ENCODE measurements around the gene STON2. TPM values are rescaled to one million over a fixed set of nuclear protein-coding genes. Genes with fewer than 3 reads are reported as not detected.

Gene STON2
- total and polyA plus RNA-seq, 8 donors = 8.4 to 46.7 (median 12.3) TPM

- no peak for TF ChIP-seq CTCF (IDR thresholded peaks at IDR 0.05)
- Histone ChIP-seq H3K4me1 (peaks cover 5 to 15% of the 10 kb centered on the region in 2 donors), H3K9me3 (no peaks in the 10 kb centered on the region), H3K27ac (peak overlapping the region; percentile 61 to 83), H3K4me3 (no peak overlapping the region), H3K36me3 (no peaks in the 10 kb centered on the region), H3K27me3 (peaks cover 0 to 61% of the 10 kb centered on the region in 2 donors)
- intact Hi-C loops (cut with DNase I) = no loop called here
- ATAC-seq = peak; percentile 73
- DNase-seq = peak in 1 of 4 donors; percentile 81
These were observed 728 bp upstream of the STON2 start for GRCh38 chr14:81400852-81401251.

GRCh38 chr14:81398196-81398891 is 1.8 kb downstream of the STON2 start:
- intact Hi-C loops (cut with DNase I) = no loop called here
- Histone ChIP-seq H3K9me3 (peaks cover 0 to 5% of the 10 kb centered on the region in 2 donors), H3K4me1 (peaks cover 5 to 15% of the 10 kb centered on the region in 2 donors), H3K36me3 (no peaks in the 10 kb centered on the region), H3K4me3 (no peak overlapping the region), H3K27me3 (peaks cover 0 to 63% of the 10 kb centered on the region in 2 donors), H3K27ac (no peak overlapping the region)
- ATAC-seq = no peak
- no peak for TF ChIP-seq CTCF (IDR thresholded peaks at IDR 0.05)
- no peak for DNase-seq

- peaks cover 0 to 3% of the 10 kb centered on the region in 2 donors for H3K4me1 ChIP-seq
- no peaks in the 10 kb centered on the region for H3K36me3 ChIP-seq
- no peak overlapping the region for H3K27ac ChIP-seq
- TF ChIP-seq CTCF (IDR thresholded peaks at IDR 0.05) = no peak
- H3K4me3 ChIP-seq = no peak overlapping the region
- peaks cover 0 to 51% of the 10 kb centered on the region in 2 donors for H3K27me3 ChIP-seq
- no peak for DNase-seq
- peaks cover 0 to 5% of the 10 kb centered on the region in 2 donors for H3K9me3 ChIP-seq
- no peak for ATAC-seq
- intact Hi-C loops (cut with DNase I) = no loop called here
These were observed 4.0 kb downstream of the STON2 start for GRCh38 chr14:81396113-81396512.

GRCh38 chr14:81394739-81395138 is 5.4 kb downstream of the STON2 start:
- Histone ChIP-seq H3K36me3 (no peaks in the 10 kb centered on the region), H3K4me3 (no peak overlapping the region), H3K27me3 (peaks cover 0 to 47% of the 10 kb centered on the region in 2 donors), H3K9me3 (peaks cover 0 to 5% of the 10 kb centered on the region in 2 donors), H3K4me1 (no peaks in the 10 kb centered on the region), H3K27ac (no peak overlapping the region)
- TF ChIP-seq CTCF (IDR thresholded peaks at IDR 0.05) = no peak
- ATAC-seq (no peak), DNase-seq (no peak)
- intact Hi-C loops (cut with DNase I) = no loop called here

GRCh38 chr14:81392976-81393643 is 7.0 kb downstream of the STON2 start:
- no peak for DNase-seq
- TF ChIP-seq CTCF (IDR thresholded peaks at IDR 0.05) = no peak
- Histone ChIP-seq H3K4me3 (no peak overlapping the region), H3K27ac (no peak overlapping the region), H3K27me3 (peaks cover 0 to 31% of the 10 kb centered on the region in 2 donors), H3K9me3 (peaks cover 0 to 5% of the 10 kb centered on the region in 2 donors), H3K4me1 (no peaks in the 10 kb centered on the region), H3K36me3 (no peaks in the 10 kb centered on the region)
- intact Hi-C loops (cut with DNase I) = no loop called here
- ATAC-seq = no peak
